DND-41 (cell line): ENCODE data around the gene RASGEF1C.

Experiments used
- ATAC-seq: fragments of 200-7000 bp; cut with Tn5 transposase; 3 replicates; pipeline ENCODE4 v1.9.1; 2021; ENCODE audit warnings: low read depth; ENCODE audit not compliant: insufficient read depth
- DNase-seq: peaks from one replicate; pipeline ENCODE4 v3.0.0-alpha.2; 2020
- H2AFZ ChIP-seq: 2 replicates; pipeline ENCODE4 v1.6.0; 2012; ENCODE audit warnings: low read depth, low read length
- H3K27ac ChIP-seq: 2 replicates; pipeline ENCODE4 v1.5.1; 2012; ENCODE audit warnings: low read length, inconsistent platforms
- H3K27me3 ChIP-seq: fragments of 200-600 bp; sonication (generic); 2 replicates; pipeline ENCODE4 v1.6.0; 2012; ENCODE audit warnings: low read length, mild to moderate bottlenecking, inconsistent platforms; ENCODE audit not compliant: insufficient read depth, poor library complexity
- H3K36me3 ChIP-seq: 2 replicates; pipeline ENCODE4 v1.5.1; 2012; ENCODE audit warnings: low read length, inconsistent platforms; ENCODE audit not compliant: insufficient read depth
- H3K4me1 ChIP-seq: 2 replicates; pipeline ENCODE4 v1.5.1; 2012; ENCODE audit warnings: mild to moderate bottlenecking, low read length; ENCODE audit not compliant: insufficient read depth
- H3K4me2 ChIP-seq: 2 replicates; pipeline ENCODE4 v1.6.0; 2012; ENCODE audit warnings: mild to moderate bottlenecking, moderate library complexity, low read length, inconsistent platforms; ENCODE audit not compliant: insufficient read depth
- H3K4me3 ChIP-seq, 2 experiments: fragments of 200-600 bp in 1 of 2; shearing (Covaris generic) in 1 of 2; 2 replicates each; pipeline ENCODE4 v1.5.1; 2012 to 2016; ENCODE audit warnings: inconsistent platforms in 2 of 2, low read length in 2 of 2, mild to moderate bottlenecking in 2 of 2, low read depth in 1 of 2, moderate library complexity in 1 of 2
- H3K79me2 ChIP-seq: 2 replicates; pipeline ENCODE4 v1.6.0; 2012; ENCODE audit warnings: low read length, inconsistent platforms; ENCODE audit not compliant: insufficient read depth
- H3K9ac ChIP-seq: 2 replicates; pipeline ENCODE4 v1.6.0; 2012; ENCODE audit warnings: low read depth, mild to moderate bottlenecking, inconsistent platforms, low read length, moderate library complexity
- H3K9me3 ChIP-seq: 2 replicates; pipeline ENCODE4 v1.5.1; 2012; ENCODE audit warnings: low read length, moderate library complexity, mild to moderate bottlenecking, inconsistent platforms; ENCODE audit not compliant: insufficient read depth, severe bottlenecking
- H4K20me1 ChIP-seq: 2 replicates; pipeline ENCODE4 v1.6.0; 2012; ENCODE audit warnings: low read length; ENCODE audit not compliant: insufficient read depth
- CTCF ChIP-seq: IDR thresholded peaks from 2 replicates; pipeline ENCODE4 v1.5.1; 2012; ENCODE audit warnings: borderline replicate concordance, low read length, moderate library complexity, mild to moderate bottlenecking; ENCODE audit not compliant: poor library complexity, severe bottlenecking; ENCODE audit errors: extremely low read depth
- EZH2 ChIP-seq: IDR thresholded peaks from 3 replicates; pipeline ENCODE4 v1.6.1; 2012; ENCODE audit warnings: borderline replicate concordance, low read depth, mild to moderate bottlenecking, moderate library complexity, low read length, inconsistent platforms; ENCODE audit not compliant: severe bottlenecking

Gene RASGEF1C

GRCh38 chr5:180235846-180236245, 26.8 kb upstream of the RASGEF1C start:
- no peak overlapping the region for H2AFZ ChIP-seq
- no peak for DNase-seq
- H3K9me3 ChIP-seq: no peaks in the 10 kb centered on the region
- H4K20me1 ChIP-seq: no peaks in the 10 kb centered on the region
- H3K4me1 ChIP-seq: no peaks in the 10 kb centered on the region
- no peak for ATAC-seq
- H3K4me3 ChIP-seq: no peak overlapping the region
- no peaks in the 10 kb centered on the region for H3K27me3 ChIP-seq
- TF ChIP-seq EZH2 (no peak), CTCF (no peak)
- H3K36me3 ChIP-seq: peaks cover 63% of the 10 kb centered on the region
- no peaks in the 10 kb centered on the region for H3K79me2 ChIP-seq
- no peak overlapping the region for H3K4me2 ChIP-seq
- H3K9ac ChIP-seq: no peak overlapping the region
- H3K27ac ChIP-seq: no peak overlapping the region

- no peak for ATAC-seq
- no peaks in the 10 kb centered on the region for H3K79me2 ChIP-seq
- TF ChIP-seq CTCF (no peak), EZH2 (no peak)
- H3K27ac ChIP-seq: no peak overlapping the region
- no peak overlapping the region for H3K9ac ChIP-seq
- no peak overlapping the region for H3K4me3 ChIP-seq
- peaks cover 56% of the 10 kb centered on the region for H3K36me3 ChIP-seq
- no peaks in the 10 kb centered on the region for H3K27me3 ChIP-seq
- no peaks in the 10 kb centered on the region for H3K9me3 ChIP-seq
- no peak overlapping the region for H3K4me2 ChIP-seq
- DNase-seq: no peak
- no peak overlapping the region for H2AFZ ChIP-seq
- H3K4me1 ChIP-seq: no peaks in the 10 kb centered on the region
- H4K20me1 ChIP-seq: no peaks in the 10 kb centered on the region
Measured at GRCh38 chr5:180235077-180235476, 26.1 kb upstream of the RASGEF1C start.

GRCh38 chr5:180234271-180234670, 25.3 kb upstream of the RASGEF1C start:
- Histone ChIP-seq H3K4me2 (no peak overlapping the region), H3K9ac (no peak overlapping the region), H3K9me3 (no peaks in the 10 kb centered on the region), H2AFZ (no peak overlapping the region), H4K20me1 (no peaks in the 10 kb centered on the region), H3K4me3 (no peak overlapping the region), H3K36me3 (peaks cover 48% of the 10 kb centered on the region), H3K27me3 (no peaks in the 10 kb centered on the region), H3K4me1 (no peaks in the 10 kb centered on the region), H3K79me2 (no peaks in the 10 kb centered on the region), H3K27ac (no peak overlapping the region)
- DNase-seq (no peak), ATAC-seq (no peak)
- TF ChIP-seq EZH2 (no peak), CTCF (no peak)

- Histone ChIP-seq H3K79me2 (no peaks in the 10 kb centered on the region), H3K27me3 (no peaks in the 10 kb centered on the region), H3K9me3 (no peaks in the 10 kb centered on the region), H2AFZ (no peak overlapping the region), H3K4me1 (no peaks in the 10 kb centered on the region), H4K20me1 (no peaks in the 10 kb centered on the region), H3K4me2 (no peak overlapping the region), H3K36me3 (peaks cover 43% of the 10 kb centered on the region), H3K27ac (no peak overlapping the region), H3K4me3 (no peak overlapping the region), H3K9ac (no peak overlapping the region)
- ATAC-seq (no peak), DNase-seq (no peak)
- TF ChIP-seq EZH2 (no peak), CTCF (no peak)
Measured at GRCh38 chr5:180233729-180234128, 24.7 kb upstream of the RASGEF1C start.
